Measurements from ENCODE around the gene CTXN3. TPM values are rescaled to one million over a fixed set of nuclear protein-coding genes. Genes with fewer than 3 reads are reported as not detected.
"Not testable (repeated sequence)": the region's sequence is repeated elsewhere in the genome, so short reads cannot be mapped to it uniquely, and the experiment has no call there.

The CTXN3 gene
- polyA plus RNA-seq, 5 donors: 0.17 TPM; not detected in 4

DNA sequence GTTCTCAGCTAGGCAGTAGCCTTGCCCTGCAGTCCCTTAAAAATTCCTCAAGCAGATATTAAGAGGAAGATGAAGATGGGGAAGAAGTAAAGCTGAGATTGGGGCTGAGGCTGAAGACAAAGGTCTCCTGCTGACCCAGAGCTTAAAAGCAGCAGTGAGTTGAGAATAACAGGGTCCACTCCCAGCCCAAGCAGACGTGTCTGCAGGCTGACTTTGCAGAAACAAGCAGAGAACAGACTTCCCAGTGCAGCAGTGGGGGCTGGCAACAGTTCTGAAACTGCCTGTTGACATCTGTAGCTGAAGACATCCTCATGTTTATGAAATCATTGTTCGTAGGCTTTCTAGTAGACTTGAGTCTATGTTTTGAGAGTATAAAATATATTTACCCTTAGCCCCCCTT lies 1.1 kb downstream of the CTXN3 start:
- peak; percentile 68 to 74 for DNase-seq

GRCh38 chr5:127650649-127651048 lies 1.8 kb downstream of the CTXN3 start:
- no peak for DNase-seq

DNA sequence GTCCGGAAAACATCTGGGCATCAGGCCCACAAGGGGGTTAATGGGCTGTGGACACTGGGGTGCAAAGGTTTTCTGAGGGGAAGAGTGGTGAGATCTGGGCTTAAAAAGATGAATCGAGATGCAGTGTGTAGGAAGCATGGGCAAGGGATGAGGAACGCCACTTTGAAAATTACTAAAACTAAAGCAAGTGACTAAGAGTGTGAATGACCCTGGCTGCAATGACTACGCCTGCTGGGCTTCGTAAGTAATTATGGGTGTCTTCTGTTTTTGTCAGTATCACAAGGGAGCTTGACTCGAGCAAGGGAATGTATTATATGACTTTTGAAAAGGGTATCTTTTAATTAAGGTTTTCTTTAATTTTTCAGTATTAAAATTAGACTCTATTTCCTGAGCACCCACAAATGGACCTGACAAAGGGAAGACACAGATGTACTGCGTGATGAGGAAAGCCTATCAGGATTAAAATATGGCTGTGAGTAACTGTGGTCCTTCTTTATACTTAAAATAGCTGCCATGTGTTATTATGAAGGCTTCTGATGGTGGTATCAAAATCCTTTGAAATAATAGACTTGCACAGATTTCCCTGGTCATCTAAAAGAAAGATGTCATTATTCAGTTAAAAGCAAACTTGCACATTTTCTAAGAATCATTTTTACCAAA lies 4.2 kb downstream of the CTXN3 start:
- DNase-seq: no peak

- no peak for DNase-seq
Measured at GRCh38 chr5:127656825-127657224, 7.9 kb downstream of the CTXN3 start.

DNA sequence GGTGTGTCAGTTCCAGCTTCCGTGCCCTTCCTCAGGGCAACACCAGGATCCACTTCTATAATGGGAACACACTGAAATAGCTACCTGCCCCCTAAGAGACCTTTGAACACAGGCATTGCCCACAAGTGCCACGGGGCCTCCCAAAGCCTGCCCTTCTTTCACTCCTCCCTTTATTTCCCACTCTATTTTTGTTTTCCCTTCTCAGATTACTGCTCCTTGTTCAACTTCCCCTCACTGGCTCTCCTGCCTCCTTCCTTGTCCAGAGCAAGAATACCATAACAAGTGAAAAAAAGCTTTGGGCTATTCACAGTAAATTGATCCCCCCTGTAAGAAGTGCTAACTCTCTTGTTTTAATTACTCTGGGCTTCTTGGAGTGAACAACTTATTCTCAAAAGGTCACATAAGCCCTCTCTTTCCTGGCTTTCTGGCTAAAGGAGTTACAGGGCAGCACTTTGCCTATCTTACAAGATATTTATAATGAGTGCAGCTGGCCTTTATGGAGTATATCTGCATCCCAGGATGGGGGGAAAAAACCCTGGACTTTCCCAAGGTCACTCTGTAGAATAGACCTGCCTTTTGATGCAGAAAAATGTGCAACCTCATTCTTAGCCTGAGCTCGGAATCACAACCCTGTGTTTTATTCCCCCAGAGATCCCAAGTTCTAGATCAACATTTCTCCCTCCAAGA lies 11.3 kb downstream of the CTXN3 start:
- no peak for DNase-seq

DNA sequence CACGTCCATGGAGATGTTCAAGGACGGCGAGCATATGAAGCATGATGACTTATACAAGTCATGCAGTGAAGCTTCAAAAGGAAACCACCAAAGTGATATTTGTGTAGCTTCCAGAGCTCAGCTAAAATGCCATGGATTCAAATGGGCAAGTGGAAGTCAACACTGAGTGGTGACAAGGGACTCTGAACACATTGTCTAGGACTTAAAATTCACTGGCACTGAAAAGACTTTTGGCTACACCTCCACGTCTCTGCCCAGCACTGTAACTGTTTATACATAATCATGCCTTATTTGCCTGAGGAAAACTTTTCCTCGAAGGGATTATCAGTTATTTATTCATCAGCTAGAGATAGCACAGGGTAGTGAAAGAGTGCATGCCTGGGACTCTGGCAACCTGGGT lies 15.2 kb downstream of the CTXN3 start:
- no peak for DNase-seq

DNA sequence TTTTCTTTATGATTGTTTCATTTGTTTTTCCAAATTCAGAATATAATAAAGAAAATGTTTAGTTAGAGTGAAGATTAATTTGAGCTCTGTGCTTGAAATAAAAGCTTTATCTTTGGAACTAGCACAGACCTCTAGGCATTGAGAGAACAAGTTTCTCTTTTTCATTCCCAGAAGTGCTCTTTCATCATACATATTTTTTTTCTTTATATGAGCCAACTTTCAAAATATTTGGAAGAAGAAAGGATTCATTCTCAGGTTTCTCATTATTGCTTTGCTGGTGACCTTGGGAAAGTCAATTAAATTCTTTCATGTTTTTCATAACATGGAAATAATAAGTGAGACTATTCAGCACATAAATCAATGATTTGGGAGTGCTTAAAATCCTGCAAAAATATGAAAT lies 16.8 kb downstream of the CTXN3 start:
- no peak for DNase-seq

- no peak for DNase-seq
Measured at GRCh38 chr5:127666043-127666716, 17.3 kb downstream of the CTXN3 start.

GRCh38 chr5:127667926-127668325 lies 19.0 kb downstream of the CTXN3 start:
- DNase-seq: no peak

GRCh38 chr5:127671218-127671617 lies 22.3 kb downstream of the CTXN3 start:
- no peak for DNase-seq

DNA sequence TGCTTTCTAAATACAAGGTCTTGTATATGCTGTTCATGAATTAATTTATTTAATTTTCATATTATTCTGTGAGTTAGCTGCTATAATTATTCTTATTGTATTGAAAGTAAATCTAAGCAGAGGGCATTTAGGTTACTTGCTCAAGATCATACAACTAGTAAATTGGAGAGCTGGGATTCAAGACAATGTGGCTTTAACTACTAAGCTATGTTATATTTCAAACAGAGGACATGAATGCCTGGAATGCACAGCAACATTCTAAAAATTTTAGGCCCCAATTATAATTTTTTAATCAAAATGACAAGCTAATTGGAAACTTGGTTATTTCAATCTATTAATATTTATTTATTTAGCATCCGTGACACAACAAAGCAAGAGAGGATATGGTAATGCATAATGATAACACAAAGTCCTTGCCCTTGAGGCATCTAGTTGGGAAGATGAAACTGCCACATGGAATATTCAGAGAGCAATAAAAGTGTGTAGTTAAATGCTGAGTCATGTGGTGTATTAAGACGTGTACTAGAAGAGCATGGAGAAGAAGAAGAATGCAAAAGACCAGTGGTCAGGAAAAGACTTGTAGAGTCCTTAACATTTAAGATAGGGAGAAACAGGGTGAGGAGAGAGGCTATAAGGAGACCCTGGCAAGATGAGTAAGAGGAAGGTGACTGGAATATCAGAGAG lies 24.4 kb downstream of the CTXN3 start:
- DNase-seq: no peak

GRCh38 chr5:127676951-127677350 lies 28.1 kb downstream of the CTXN3 start:
- DNase-seq: not testable (repeated sequence)

DNA sequence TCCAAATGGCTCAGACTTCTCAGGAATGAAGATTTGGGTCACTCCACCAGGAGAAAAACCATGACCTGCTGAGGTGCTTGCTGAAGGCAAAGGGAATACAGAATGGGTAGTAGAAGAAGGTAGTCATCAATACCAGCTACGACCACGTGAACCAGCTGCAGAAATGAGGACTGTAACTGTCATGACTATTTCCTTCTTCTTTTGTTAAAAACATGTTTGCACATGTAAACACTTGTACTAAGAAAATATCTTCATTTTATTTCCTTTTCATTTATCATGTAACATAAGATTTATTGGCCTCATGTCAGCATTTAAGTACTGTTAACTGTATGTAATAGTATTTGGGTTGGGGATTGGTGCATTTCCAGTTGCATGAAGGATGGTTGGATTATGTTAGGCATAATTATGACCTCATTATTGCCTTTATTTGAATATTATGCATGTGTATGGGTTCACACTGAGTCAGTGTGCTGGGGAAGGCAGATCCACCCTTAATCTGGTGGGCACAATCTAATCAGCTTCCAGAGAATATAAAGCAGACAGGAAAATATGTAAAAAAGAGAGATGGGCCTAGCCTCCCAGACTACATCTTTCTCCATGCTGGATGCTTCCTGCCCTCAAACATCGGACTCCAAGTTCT lies 30.9 kb downstream of the CTXN3 start:
- DNase-seq: not testable (repeated sequence)

DNA sequence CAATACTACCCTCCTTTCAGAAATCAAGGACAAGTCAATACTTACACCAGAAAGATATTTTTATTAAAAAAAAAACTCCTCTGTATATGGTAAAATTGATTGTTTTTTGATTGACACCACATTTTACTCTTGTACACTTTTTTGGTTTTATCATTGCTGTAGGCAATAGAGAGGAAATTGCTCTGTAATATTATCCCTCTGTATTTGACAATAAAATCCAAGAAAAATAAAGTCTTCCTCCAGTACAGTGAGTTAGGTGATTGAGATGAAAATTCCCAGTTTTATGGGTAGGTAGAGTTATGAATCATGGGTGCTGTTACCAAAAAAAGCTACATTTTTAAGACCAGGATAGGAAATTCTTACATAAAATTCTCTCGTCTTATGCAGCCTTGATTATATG lies 31.7 kb downstream of the CTXN3 start:
- no peak for DNase-seq

- no peak for DNase-seq
Measured at GRCh38 chr5:127683008-127683407, 34.1 kb downstream of the CTXN3 start.

DNA sequence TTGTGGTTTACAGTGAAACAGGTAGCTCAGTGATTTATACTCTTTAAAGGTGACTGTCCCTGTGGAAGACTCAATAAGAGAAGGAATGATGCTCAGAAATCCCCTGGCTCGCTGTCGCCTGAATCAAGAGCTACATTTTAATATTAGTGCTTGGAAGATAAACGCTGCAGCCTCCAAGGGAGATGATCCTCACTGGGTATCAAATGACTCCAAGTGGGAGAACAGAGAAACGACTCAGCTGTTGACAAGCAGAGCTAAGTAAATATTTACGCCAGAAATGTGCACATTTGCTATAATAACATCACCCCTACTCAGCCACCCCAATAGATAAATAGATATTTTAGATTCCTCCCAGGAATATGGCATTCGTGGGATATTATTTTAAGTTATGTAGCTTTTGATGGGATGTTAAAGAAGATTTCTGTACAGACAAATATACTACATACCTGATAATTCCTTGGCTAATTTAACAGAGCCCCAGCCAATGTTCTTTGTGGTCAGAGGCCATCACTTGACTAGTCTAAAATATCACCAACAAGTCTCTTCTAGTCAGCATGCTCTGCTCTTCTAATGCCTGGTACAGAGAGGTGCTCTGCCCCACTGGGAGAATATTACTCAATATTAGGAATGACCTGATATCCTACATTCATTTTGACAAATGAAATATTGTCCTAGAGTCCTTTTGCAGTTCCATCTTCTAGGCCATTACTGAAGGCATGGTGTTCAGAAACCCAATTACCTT lies 36.0 kb downstream of the CTXN3 start:
- DNase-seq: no peak

DNA sequence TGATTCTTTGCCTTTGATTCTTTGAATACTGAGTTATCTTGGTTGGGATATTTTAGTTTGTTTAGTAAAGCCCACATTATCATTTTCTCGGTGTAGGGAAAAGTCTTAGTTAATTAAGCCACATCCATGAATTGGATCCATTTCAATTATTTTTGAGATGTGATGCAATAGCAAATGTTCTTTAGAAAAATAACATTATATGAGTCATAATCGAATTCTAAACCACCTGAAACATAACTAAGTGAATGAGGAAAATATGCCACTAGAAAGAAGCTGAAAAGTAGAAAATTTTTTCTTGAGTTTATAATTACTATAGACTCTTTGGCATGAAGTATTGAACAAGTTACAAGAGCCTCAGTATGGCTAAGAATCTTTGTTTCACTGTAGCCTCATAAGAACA lies 36.8 kb downstream of the CTXN3 start:
- DNase-seq: no peak

GRCh38 chr5:127686424-127686823 lies 37.5 kb downstream of the CTXN3 start:
- no peak for DNase-seq

DNA sequence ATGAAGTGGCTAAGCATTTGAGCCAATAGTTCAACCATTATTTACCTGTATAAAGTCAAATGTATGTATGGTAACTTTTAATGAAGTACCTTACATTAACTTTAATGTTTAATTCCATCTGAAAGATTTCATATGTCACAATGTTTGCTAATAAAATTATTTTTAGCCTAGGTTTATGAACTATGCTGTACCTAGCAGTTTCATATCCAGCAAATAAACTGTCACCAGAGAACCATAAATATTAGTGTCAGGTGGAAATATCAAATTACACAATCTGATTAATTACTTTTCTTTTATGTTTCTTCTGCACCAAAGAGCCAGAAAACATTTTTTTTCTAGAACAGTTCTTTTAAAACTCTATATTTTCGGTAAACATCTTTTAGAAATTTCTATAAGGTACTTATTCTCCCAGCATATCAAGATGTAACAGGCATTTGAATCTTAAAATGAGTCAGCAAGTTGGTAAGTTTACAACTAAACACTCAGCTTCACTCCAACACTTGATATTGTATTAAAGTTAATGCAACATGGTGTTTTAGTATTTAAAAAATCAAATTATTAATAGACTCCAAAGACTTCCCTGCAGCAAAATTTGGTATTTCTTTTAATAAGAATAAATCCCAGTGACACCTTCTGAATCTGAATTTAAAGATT lies 45.8 kb downstream of the CTXN3 start:
- no peak for DNase-seq

DNA sequence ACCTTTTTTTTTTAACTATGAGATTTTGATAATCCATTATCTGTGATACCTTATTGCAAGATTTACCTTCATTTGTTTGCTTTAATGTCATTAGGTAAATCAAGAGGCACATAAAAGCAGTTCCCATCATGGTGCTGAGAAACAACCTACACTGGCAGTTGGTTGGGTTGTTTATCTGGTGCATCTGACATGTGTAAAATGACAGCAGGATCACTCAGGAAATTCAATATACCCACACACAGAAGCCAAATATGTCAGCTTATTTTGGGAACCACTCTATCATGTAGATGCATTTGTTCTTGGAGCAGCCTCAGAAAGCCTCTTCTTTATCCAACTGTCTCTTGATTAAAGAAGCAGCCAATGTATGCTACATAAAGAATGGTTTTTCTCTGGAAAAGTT lies 46.5 kb downstream of the CTXN3 start:
- no peak for DNase-seq

- DNase-seq: peak; percentile 34 to 36
Measured at GRCh38 chr5:127696683-127697082, 47.8 kb downstream of the CTXN3 start.
